Activated T-helper 1 cell treated with anti-CD3 and anti-CD28 coated beads, Interleukin-2, amount 50 U/mL, for 16 hours (primary cell): ENCODE results near the gene CRISPLD2.

Source experiments
- DNase-seq, 2 donors: peaks; one replicate each; pipeline ENCODE4 v3.0.0-alpha.2; 2020; ENCODE audit warnings: low read depth in 1 of 2, low spot score in 1 of 2

Gene CRISPLD2

GRCh38 chr16:84881702-84882521 lies 62.1 kb downstream of the CRISPLD2 start:
- DNase-seq = no peak

GRCh38 chr16:84883301-84883700 lies 63.5 kb downstream of the CRISPLD2 start:
- no peak for DNase-seq

DNA sequence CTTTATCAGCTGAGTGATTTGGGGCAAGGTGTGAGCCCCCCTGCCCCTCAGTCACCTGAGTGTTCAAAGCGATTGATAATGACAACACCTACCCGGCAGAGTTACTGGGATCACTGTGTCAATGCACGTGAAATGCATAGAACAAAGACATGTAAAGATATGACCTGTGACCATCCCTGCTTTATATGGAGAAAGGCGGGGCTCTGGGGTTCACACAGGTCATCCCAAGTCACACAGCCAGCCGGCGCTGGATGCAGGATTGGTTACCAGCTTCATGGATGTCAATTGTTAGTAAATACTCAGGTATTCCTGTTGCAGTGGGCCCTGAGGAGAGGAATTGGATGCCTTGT lies 64.4 kb downstream of the CRISPLD2 start:
- DNase-seq = no peak

DNA sequence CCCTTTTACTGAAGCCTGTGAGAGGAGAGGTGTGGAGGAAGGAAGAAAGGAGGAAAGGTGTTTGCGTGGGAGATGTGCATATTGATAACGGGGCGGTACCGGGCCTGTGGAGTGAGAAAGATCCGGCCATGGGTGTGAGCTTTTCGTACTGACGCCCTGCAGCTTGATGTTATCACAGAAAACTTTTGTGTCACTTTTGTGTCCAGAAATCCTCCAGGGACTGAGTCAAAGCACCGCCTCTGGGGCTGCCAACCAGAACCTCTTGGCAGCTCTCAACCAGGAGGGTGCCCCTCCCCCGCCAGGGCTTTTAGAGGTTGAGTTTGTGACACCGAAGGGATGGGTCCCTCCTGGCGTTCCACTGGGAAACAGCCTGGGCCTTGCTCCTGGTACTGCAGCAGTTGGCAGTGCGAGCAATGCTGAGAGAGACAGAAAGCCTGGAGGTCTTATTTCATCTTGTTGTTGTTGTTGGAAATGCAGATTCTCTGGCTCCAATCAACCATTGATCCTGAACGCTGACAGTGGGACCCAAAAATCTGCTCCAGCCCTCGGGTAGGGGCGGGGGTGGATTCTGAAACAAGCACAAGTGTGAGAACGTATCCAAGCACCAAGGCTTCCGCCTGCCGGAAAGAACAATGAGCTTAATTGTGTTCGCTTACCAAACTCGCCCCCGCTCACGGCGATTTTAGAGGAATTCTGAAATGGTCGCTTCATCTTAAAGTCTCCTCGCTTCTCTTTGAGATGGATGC lies 65.0 kb downstream of the CRISPLD2 start:
- no peak for DNase-seq

DNA sequence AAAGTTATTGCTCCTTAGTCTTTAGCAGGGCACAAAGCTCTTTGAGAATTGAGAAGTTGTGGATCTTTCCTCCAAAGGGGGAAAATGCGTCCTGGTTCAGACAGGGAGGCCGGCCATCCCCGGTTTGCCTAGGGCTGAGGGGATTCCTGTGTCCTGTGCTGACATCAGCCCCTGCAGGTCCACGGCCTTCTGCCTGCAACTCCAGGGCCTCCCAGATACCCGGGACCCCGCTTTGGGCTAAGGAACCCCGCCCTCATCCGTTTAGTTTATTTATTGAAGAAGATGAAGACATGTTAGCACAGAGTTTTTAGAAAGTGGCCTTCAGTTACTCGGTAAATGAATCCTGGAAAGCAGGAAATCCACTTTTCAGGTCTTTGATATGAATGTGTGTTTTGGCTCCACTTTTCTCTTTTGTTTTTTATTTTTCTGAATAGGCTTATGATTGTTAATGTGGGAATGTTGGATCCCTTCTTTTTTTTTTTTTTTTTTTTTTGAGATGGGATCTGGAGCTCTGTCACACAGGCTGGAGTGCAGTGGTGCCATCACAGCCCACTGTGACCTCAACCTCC lies 65.6 kb downstream of the CRISPLD2 start:
- DNase-seq = no peak

DNA sequence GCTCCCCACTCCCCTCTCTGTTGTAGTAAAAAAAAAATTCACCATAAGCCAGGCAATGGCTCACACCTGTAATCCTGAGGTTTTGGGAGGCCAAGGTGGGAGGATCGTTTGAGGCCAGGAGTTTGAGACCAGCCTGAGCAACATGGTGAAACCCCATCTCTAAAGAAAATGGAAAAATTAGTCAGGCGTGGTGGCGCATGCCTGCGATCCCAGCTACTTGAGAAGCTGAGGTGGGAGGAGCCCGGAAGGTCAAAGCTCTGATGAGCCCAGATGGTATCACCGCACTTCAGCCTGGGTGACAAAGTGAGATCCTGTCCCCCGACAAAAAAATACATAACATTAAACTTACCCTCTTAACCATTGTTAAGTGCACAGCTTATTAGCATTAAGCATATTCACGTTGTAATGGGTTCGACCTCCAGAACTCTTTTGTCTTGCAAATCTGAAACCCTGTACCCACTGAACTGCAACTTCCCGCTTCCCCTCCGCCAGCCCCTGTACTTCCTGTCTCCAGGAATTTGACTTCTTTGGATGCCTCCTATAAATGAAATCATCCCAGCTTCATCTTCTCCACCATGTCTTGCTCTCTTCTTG lies 66.8 kb downstream of the CRISPLD2 start:
- DNase-seq = no peak

GRCh38 chr16:84887207-84887606 lies 67.4 kb downstream of the CRISPLD2 start:
- DNase-seq = no peak

GRCh38 chr16:84888450-84888849 lies 68.7 kb downstream of the CRISPLD2 start:
- DNase-seq = no peak

- no peak for DNase-seq
These were observed 69.3 kb downstream of the CRISPLD2 start for GRCh38 chr16:84889066-84889465.

DNA sequence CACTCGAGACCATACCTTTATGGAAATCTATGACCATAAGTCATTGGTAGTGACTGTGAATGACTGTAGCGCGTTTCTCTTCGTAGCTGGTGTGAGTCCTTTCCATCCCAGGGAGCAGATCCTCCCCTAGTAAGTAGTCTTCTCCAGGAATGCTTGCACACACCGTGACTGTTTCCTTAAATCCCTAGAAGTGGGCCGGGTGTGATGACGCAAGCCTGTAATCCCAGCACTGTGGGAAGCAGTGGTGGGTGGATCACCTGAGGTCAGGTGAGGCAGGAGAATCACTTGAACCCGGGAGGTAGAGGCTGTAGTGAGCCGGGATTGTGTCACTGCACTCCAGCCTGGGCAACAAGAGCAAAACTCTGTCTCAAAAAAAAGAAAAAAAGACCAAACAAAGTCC lies 70.6 kb downstream of the CRISPLD2 start:
- DNase-seq = no peak

DNA sequence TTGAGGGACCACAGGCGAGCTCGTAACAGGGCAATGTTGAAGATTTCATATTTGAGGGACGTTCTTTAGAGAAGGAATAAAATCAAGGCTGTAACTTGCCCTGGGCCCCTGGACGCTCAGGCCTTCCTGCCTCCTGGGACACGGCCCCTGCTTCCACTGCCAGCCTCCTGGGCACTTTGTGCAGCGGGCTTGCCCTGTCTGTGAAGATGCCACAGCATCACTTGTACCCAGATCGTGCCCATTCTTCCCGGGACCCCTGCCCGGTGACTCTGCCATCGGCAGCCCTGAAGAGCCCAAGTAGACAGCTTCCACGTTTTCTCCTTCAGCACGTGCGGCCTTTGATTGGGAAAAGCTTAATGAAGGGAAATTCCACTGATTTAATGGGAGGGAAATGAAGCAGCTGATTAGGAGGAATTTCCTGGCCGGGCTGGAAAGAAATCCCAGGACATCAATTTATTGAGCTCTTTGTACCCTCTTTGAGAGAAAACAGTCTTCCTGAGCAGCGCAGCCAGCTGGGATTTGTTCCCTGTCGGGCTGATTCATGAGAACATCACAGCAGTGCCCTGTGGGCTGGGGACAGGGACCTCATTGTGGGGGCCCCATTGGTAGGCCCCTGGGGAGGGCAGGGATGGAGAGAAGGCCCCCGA lies 71.5 kb downstream of the CRISPLD2 start:
- DNase-seq = no peak

- DNase-seq = no peak
These were observed 72.3 kb downstream of the CRISPLD2 start for GRCh38 chr16:84892097-84892496.

DNA sequence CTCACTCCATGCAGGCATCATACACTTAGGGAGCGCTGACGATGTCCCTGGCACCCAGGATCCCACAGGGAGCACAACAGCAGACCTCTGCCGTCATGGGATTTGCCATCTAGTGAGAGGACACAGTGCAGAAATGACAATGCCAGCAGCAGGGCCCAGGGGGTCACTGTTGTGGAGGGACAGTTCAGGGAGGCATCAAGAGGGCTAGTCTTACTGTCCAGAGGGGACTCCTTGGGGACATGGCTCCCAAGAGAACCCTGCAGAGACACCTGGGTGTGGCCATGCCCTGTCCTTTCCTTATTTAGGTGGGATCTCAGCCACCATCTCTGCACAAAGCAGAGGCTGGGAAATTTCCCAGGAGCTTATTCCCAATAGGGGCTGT lies 73.7 kb downstream of the CRISPLD2 start:
- DNase-seq = no peak

- DNase-seq = no peak
These were observed 74.2 kb downstream of the CRISPLD2 start for GRCh38 chr16:84893849-84894599.

DNA sequence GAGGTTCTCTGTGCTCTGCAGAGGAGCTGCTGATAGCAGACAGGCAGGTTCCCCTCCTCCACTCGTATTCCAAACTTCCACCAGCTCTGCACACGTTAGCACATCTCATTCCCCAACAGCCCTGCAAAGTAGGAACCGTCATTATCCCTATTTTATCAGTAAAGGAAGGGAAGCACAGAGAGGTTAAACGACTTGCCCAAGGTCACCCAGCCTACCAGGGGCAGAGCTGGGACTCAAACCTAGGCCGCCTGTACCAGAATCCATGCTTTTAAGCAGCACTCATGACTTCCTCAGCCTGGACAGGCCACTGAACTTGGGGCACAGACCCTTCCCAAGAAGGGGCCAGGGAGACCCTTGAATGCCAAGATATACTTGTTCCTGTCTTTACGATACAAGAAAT lies 75.2 kb downstream of the CRISPLD2 start:
- DNase-seq = no peak

GRCh38 chr16:84896847-84897246 lies 77.1 kb downstream of the CRISPLD2 start:
- DNase-seq = no peak

DNA sequence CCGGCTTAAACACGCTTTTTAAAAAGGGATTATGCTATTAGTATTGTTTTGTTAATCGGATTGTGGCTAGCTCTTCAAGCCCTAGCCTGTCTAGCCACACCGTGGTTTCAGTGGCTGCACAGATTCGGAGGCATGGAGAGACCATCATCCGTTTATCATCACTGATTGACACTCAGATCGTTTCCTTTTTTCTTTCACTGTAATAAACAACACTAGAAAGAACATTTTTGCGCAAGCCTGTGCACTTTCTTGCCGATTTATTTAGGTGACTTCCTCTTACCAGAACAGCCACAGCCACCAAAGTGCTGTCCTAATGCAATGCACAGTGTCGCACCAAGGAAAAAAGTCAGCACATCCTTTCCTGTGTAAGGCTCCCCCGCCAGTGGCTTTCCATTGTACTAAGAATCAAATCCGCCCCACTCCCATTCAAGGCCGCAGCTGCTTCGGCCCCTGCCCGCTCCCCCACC lies 78.2 kb downstream of the CRISPLD2 start:
- DNase-seq = no peak

GRCh38 chr16:84898447-84898846 lies 78.7 kb downstream of the CRISPLD2 start:
- DNase-seq = no peak

DNA sequence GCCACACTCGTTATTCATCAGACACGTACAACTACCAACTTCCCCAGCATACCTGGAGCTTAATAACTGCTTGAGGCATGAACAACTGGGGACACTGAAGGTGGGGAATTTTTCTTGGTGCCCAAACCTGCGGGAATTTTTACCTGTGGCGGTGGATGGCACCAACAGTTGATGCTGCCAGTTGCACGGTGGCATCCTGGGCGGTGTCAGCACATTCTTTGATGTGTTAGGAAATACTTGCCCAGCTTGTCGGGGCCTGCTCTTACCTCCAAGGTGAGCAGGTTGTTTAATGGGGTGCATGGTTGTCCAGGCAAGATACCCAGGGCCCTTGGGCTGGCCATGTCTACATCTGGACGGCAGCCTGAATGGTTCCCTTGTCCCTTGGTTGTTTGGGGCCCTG lies 79.6 kb downstream of the CRISPLD2 start:
- no peak for DNase-seq

GRCh38 chr16:84905965-84906460 lies 86.2 kb downstream of the CRISPLD2 start:
- no peak for DNase-seq
